Tibial nerve (tissue), 4 donors: ENCODE measurements around the gene STK4. TPM values are rescaled to one million over a fixed set of nuclear protein-coding genes. Genes with fewer than 3 reads are reported as not detected.
"Not testable (repeated sequence)": the region's sequence is repeated elsewhere in the genome, so short reads cannot be mapped to it uniquely, and the experiment has no call there.

Source experiments
- DNase-seq, 2 donors: peaks; one replicate each; pipeline ENCODE4 v3.0.0-alpha.2; 2019; ENCODE audit warnings: low spot score in 2 of 2
- H3K27ac ChIP-seq, 4 donors: fragments of 200-600 bp; sonication (generic) in 3 of 4; one replicate each; pipeline ENCODE4 v1.5.1; 2017 to 2019; ENCODE audit warnings: mild to moderate bottlenecking in 1 of 4
- H3K27me3 ChIP-seq, 2 donors: fragments of 200-600 bp; sonication (generic) in 1 of 2; one replicate each; pipeline versions ENCODE4 v1.5.1 to v1.6.0; 2017 to 2019
- H3K36me3 ChIP-seq, 3 donors: fragments of 200-600 bp; sonication (generic); one replicate each; pipeline ENCODE4 v1.5.1; 2018 to 2019
- H3K4me1 ChIP-seq, 4 donors: fragments of 200-600 bp; sonication (generic) in 3 of 4; one replicate each; pipeline ENCODE4 v1.5.1; 2017 to 2019
- H3K4me3 ChIP-seq, 4 donors: fragments of 200-600 bp; sonication (generic) in 3 of 4; one replicate each; pipeline ENCODE4 v1.5.1; 2017 to 2019; ENCODE audit warnings: mild to moderate bottlenecking in 1 of 4, moderate library complexity in 1 of 4
- H3K9me3 ChIP-seq, 4 donors: fragments of 200-600 bp; sonication (generic) in 3 of 4; one replicate each; pipeline ENCODE4 v1.5.1; 2017 to 2019
- CTCF ChIP-seq, 5 experiments: fragments of 200-600 bp in 3 of 5; fragments of 450-650 bp in 2 of 5; sonication (generic) in 3 of 5; IDR thresholded peaks; one replicate each; pipeline ENCODE4 v1.5.1; 2016 to 2019; ENCODE audit warnings: antibody characterized with exemption in 5 of 5, mild to moderate bottlenecking in 3 of 5, moderate library complexity in 2 of 5
- EP300 ChIP-seq, 2 donors: sonication (generic); formaldehyde crosslinking; IDR thresholded peaks; one replicate each; pipeline ENCODE4 v1.6.1; 2017; ENCODE audit warnings: antibody characterized with exemption in 2 of 2, mild to moderate bottlenecking in 1 of 2
- POLR2A ChIP-seq, 2 donors: fragments of 450-650 bp; IDR thresholded peaks; one replicate each; pipeline ENCODE4 v1.6.1; 2017; ENCODE audit warnings: antibody characterized with exemption in 2 of 2, mild to moderate bottlenecking in 2 of 2, moderate library complexity in 2 of 2
- WGBS, 2 donors: methylation state at CpG; one replicate each; pipeline ENCODE4 v1.1.5; 2018; 5-methylcytosine and 5-hydroxymethylcytosine counted together
- total RNA-seq, 4 donors: library from RNA; depleted of rRNA; stranded (reverse); fragments of >200 nt; gene quantifications; one replicate each; pipeline ENCODE4 v1.1.0, GENCODE V29; 2016

The STK4 gene
- total RNA-seq, 4 donors from 2014 or later: 24.3 to 28.5 (median 27.1) TPM

GRCh38 chr20:45011108-45011526 is 44.8 kb downstream of the STK4 start:
- no peaks in the 10 kb centered on the region for H3K27me3 ChIP-seq
- no peak for TF ChIP-seq EP300 (IDR thresholded peaks at IDR 0.05)
- TF ChIP-seq CTCF (IDR thresholded peaks at IDR 0.05): peak; percentile 65 to 81 (median 70)
- TF ChIP-seq POLR2A (IDR thresholded peaks at IDR 0.05): no peak
- WGBS, 2 donors: 12 to 14% methylated on average over 2 of the region's 2 CpGs
- H3K27ac ChIP-seq: peak overlapping the region in 2 of 4 donors; percentile 50 to 62
- peaks cover 0 to 25% (median 4%) of the 10 kb centered on the region in 3 donors for H3K36me3 ChIP-seq
- H3K4me3 ChIP-seq: no peak overlapping the region
- H3K9me3 ChIP-seq: no peaks in the 10 kb centered on the region
- H3K4me1 ChIP-seq: peaks cover 0 to 50% (median 10%) of the 10 kb centered on the region in 4 donors
- DNase-seq: peak; percentile 54 to 92

GRCh38 chr20:45012682-45013302 is 46.5 kb downstream of the STK4 start:
- Histone ChIP-seq H3K27ac (no peak overlapping the region), H3K4me3 (no peak overlapping the region), H3K27me3 (no peaks in the 10 kb centered on the region), H3K36me3 (peaks cover 0 to 10% (median 0%) of the 10 kb centered on the region in 3 donors), H3K9me3 (no peaks in the 10 kb centered on the region), H3K4me1 (peaks cover 0 to 67% (median 11%) of the 10 kb centered on the region in 4 donors)
- TF ChIP-seq POLR2A (IDR thresholded peaks at IDR 0.05) (no peak), CTCF (IDR thresholded peaks at IDR 0.05) (no peak), EP300 (IDR thresholded peaks at IDR 0.05) (no peak)
- WGBS, 2 donors: 73 to 77% methylated on average over 3 of the region's 3 CpGs
- no peak for DNase-seq

GRCh38 chr20:45014131-45014530 is 47.8 kb downstream of the STK4 start:
- not testable (repeated sequence) for DNase-seq, H3K27me3 ChIP-seq, H3K9me3 ChIP-seq, H3K36me3 ChIP-seq, H3K4me3 ChIP-seq
- H3K27ac ChIP-seq: peak overlapping the region in 1 of 4 donors; percentile 58
- H3K4me1 ChIP-seq: peaks cover 0 to 80% (median 14%) of the 10 kb centered on the region in 4 donors
- 72 to 78% methylated on average over 8 of the region's 8 CpGs for WGBS, 2 donors

GRCh38 chr20:45014671-45015415 is 48.5 kb downstream of the STK4 start:
- peaks cover 0 to 88% (median 15%) of the 10 kb centered on the region in 4 donors for H3K4me1 ChIP-seq
- H3K27me3 ChIP-seq: no peaks in the 10 kb centered on the region
- TF ChIP-seq POLR2A (IDR thresholded peaks at IDR 0.05) (no peak), CTCF (IDR thresholded peaks at IDR 0.05) (no peak), EP300 (IDR thresholded peaks at IDR 0.05) (no peak)
- H3K36me3 ChIP-seq: no peaks in the 10 kb centered on the region
- H3K4me3 ChIP-seq: no peak overlapping the region
- peak overlapping the region in 2 of 4 donors; percentile 18 to 58 for H3K27ac ChIP-seq
- no peak for DNase-seq
- 62 to 67% methylated on average over 4 of the region's 4 CpGs for WGBS, 2 donors
- no peaks in the 10 kb centered on the region for H3K9me3 ChIP-seq

GRCh38 chr20:45016089-45016671 is 49.9 kb downstream of the STK4 start:
- H3K27ac ChIP-seq: peak overlapping the region in 2 of 4 donors; percentile 18 to 58
- DNase-seq: no peak
- no peaks in the 10 kb centered on the region for H3K9me3 ChIP-seq
- H3K4me1 ChIP-seq: peaks cover 0 to 90% (median 15%) of the 10 kb centered on the region in 4 donors
- H3K27me3 ChIP-seq: no peaks in the 10 kb centered on the region
- no peak for TF ChIP-seq EP300 (IDR thresholded peaks at IDR 0.05)
- no peak for TF ChIP-seq POLR2A (IDR thresholded peaks at IDR 0.05)
- TF ChIP-seq CTCF (IDR thresholded peaks at IDR 0.05): no peak
- no peak overlapping the region for H3K4me3 ChIP-seq
- WGBS, 2 donors: 37 to 45% methylated on average over 5 of the region's 5 CpGs
- no peaks in the 10 kb centered on the region for H3K36me3 ChIP-seq
